ENCODE measurements around the gene FBXL22. TPM values are rescaled to one million over a fixed set of nuclear protein-coding genes. Genes with fewer than 3 reads are reported as not detected.

The FBXL22 gene
- total RNA-seq, 2 donors from 2014 or later: 0.45 to 1.5 TPM

- no peak for DNase-seq (ENCODE audit: low spot score)
- no peak for ATAC-seq
- Mint-ChIP-seq H3K27ac (no peak overlapping the region), H3K27me3 (no peaks in the 10 kb centered on the region), H3K36me3 (peaks cover 31% of the 10 kb centered on the region), H3K4me3 (no peak overlapping the region), H3K4me1 (ENCODE audit: low read depth in 2 of 2) (peaks cover 0 to 3% of the 10 kb centered on the region in 2 donors), H3K9me3 (no peaks in the 10 kb centered on the region)
These were observed 39.4 kb downstream of the FBXL22 start for GRCh38 chr15:63636518-63637061.

- Mint-ChIP-seq H3K36me3 (peaks cover 15% of the 10 kb centered on the region), H3K4me3 (no peak overlapping the region), H3K4me1 (ENCODE audit: low read depth in 2 of 2) (peaks cover 0 to 3% of the 10 kb centered on the region in 2 donors), H3K27me3 (no peaks in the 10 kb centered on the region), H3K27ac (no peak overlapping the region), H3K9me3 (no peaks in the 10 kb centered on the region)
- ATAC-seq (peak in 1 of 2 donors; percentile 64), DNase-seq (ENCODE audit: low spot score) (no peak)
These were observed 41.7 kb downstream of the FBXL22 start for GRCh38 chr15:63638839-63639238.

DNA sequence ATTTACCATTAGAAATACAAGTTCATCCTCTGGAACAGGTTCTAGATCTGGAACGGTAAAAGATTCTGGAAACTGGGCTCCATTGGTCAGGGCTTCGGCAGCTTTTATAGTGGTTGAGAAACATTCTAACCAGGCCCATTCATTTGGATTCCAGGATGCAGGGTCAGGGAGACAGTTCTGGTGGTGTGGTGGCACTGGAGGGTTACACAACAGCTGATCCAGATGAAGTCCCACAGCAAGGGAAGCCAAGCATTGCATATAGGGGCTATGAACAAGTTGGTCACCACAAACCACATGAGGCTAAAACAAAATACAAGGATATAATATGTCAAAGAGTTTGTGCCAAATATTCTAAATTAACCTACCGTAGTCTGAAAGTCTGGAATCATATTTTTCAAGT lies 43.0 kb downstream of the FBXL22 start:
- Mint-ChIP-seq H3K9me3 (no peaks in the 10 kb centered on the region), H3K4me3 (no peak overlapping the region), H3K27me3 (no peaks in the 10 kb centered on the region), H3K27ac (no peak overlapping the region), H3K4me1 (ENCODE audit: low read depth in 2 of 2) (peaks cover 0 to 3% of the 10 kb centered on the region in 2 donors), H3K36me3 (peaks cover 12% of the 10 kb centered on the region)
- ATAC-seq (no peak), DNase-seq (ENCODE audit: low spot score) (no peak)

Other genes with a start within 250 kb of the FBXL22 start
- not detected for gene CA12, start 215.5 kb upstream of the FBXL22 start, total RNA-seq
- 10 to 100 TPM; 70.0 to 75.3 TPM for gene USP3, start 92.8 kb upstream of the FBXL22 start, total RNA-seq
- 100 to 1,000 TPM in 1 of 2 donors, 10 to 100 TPM in 1; 97.9 to 142 TPM for gene HERC1, start 236.6 kb downstream of the FBXL22 start, total RNA-seq

All from natural killer cell treated with Interleukin-12 subunit alpha and Interleukin-12 subunit beta and Interleukin-15 and Interleukin-18, amount 100 ng/mL, for 72 hours (primary cell).